ENCODE data around the gene TMTC1. TPM values are rescaled to one million over a fixed set of nuclear protein-coding genes. Genes with fewer than 3 reads are reported as not detected.

The TMTC1 gene
- polyA plus RNA-seq, 3 donors from 2014 or later = not detected

DNA sequence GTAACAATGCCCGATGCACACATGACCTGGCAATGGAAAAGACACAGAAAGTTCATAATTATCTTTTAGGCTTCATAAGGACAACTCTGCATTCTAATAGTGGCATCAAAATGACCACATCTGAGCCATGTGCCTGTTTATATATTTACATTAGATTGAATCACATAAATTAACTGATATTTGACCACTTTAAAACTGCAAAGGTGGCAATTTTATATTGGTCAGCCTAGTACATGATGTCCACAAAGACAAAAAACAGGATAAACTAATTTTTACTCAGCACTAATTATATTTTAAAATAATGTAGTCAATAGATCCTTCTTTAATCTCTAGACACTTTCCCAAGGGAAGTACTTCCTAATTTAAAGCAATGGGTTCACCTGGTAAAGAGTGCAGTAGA is 274.2 kb downstream of the TMTC1 start:
- Mint-ChIP-seq H3K4me3 (no peak overlapping the region), H3K36me3 (no peaks in the 10 kb centered on the region), H3K4me1 (no peaks in the 10 kb centered on the region), H3K9me3 (no peaks in the 10 kb centered on the region), H3K27ac (no peak overlapping the region), H3K27me3 (ENCODE audit: low read depth in 3 of 3) (peaks cover 0 to 13% (median 3%) of the 10 kb centered on the region in 3 donors)
- no peak for DNase-seq

DNA sequence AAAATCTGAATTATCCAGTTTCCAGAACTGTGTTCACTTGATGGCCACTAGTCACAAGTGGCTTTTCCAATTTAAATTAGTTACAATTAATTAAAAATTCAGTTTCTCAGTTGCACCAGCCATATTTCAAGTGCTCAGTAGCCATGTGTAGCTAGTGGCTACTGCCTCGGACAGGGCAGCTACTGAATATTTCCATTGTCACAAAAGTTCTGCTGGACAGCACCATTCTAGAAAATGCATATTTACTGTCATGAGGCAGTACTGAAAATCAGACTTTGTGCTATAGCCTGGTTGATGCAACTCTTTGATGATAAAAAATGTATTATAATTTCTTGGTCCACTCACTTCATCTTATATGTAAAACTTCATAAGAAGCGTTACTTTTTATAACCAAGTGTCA is 274.8 kb downstream of the TMTC1 start:
- H3K4me3 Mint-ChIP-seq = no peak overlapping the region
- no peaks in the 10 kb centered on the region for H3K4me1 Mint-ChIP-seq
- H3K27me3 Mint-ChIP-seq (ENCODE audit: low read depth in 3 of 3) = peaks cover 0 to 13% (median 3%) of the 10 kb centered on the region in 3 donors
- H3K27ac Mint-ChIP-seq = no peak overlapping the region
- no peaks in the 10 kb centered on the region for H3K36me3 Mint-ChIP-seq
- no peaks in the 10 kb centered on the region for H3K9me3 Mint-ChIP-seq
- DNase-seq = no peak

DNA sequence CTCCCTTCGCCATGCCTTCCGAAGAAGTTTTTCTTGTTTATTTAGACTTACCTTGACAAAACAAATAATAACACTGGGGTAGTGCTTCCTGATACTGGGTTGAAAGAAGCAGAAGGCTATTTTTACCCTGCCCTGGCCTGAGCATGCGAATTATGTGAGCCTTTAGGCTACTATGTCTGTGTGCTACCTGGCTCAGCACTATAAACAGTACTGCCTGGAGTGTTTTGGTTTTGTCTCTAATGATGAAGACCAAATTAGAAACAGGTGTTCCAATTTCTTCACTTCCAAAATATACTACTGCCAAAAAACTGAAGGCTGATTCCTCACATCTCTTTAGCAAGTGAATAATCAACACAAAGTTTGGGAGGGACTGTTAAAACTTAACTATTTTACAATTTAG is 278.6 kb downstream of the TMTC1 start:
- Mint-ChIP-seq H3K9me3 (no peaks in the 10 kb centered on the region), H3K4me1 (no peaks in the 10 kb centered on the region), H3K27me3 (ENCODE audit: low read depth in 3 of 3) (peaks cover 0 to 10% (median 0%) of the 10 kb centered on the region in 3 donors), H3K27ac (no peak overlapping the region), H3K4me3 (no peak overlapping the region), H3K36me3 (no peaks in the 10 kb centered on the region)
- no peak for DNase-seq

DNA sequence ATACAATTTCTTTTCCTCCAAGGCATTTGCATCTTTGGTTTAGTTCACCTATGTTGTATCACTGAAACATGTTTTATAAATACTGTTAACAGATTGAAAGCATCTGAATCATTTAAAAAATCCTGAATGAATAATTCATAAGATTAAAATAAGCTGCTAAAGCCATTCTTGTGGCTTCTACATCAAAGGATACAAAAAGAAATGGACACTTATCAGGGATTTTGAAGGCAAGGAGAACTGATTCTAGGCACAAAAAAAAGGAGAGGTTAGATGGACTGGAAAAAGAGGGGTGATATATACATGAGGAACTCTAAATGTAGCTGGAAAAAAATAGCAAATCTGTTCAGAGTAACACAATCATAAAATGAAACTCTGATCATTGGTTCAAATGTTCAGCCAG is 280.5 kb downstream of the TMTC1 start:
- Mint-ChIP-seq H3K4me1 (no peaks in the 10 kb centered on the region), H3K4me3 (no peak overlapping the region), H3K9me3 (peaks cover 0 to 2% (median 0%) of the 10 kb centered on the region in 6 donors), H3K27me3 (ENCODE audit: low read depth in 3 of 3) (peaks cover 0 to 8% (median 0%) of the 10 kb centered on the region in 3 donors), H3K27ac (no peak overlapping the region), H3K36me3 (no peaks in the 10 kb centered on the region)
- no peak for DNase-seq

DNA sequence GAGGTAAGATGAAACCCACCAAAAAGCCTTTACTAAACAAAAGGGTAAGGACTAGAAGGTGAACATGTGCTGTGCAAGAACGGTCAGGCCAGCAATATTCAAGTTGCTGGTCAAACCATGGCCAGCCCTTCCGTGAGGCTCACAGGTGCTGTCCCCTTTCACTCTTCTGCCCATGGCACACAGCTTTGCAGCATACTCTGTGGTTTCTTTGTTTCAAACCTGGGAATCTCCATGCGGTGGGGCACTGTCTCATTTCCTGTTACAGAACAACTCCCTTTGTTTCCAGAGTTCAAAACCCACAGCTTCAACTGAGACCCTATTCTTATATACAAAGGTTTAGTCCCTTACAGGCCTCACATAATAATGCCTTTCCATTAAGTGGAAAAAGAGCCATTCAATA is 284.5 kb downstream of the TMTC1 start:
- Mint-ChIP-seq H3K4me1 (no peaks in the 10 kb centered on the region), H3K36me3 (no peaks in the 10 kb centered on the region), H3K4me3 (no peak overlapping the region), H3K27ac (no peak overlapping the region), H3K27me3 (ENCODE audit: low read depth in 3 of 3) (peaks cover 0 to 4% (median 0%) of the 10 kb centered on the region in 3 donors), H3K9me3 (peaks cover 0 to 2% (median 0%) of the 10 kb centered on the region in 6 donors)
- DNase-seq = no peak

DNA sequence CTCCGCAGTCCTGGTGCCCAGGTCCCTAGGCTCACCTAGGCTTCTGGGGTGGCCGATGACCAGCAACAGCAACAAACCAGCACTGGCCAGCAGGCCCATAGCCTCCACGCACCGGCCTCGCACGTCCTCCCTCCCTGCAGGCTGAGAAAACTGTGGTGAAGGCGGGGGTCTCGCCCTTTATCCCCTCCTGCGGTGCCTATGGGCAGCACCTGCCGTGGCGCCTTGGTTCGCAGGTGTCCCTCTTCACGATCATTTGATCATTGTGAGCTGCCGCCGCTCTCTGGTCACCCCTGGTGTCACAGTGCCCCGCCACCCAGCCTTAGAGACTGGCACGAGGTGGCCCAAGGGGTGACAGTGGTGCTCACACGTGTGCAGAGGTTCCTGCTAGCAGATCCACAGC is 286.2 kb downstream of the TMTC1 start, which contains the start of gene OVCH1:
Gene OVCH1 (minus strand): TSS at position 99 of the 400 bp plus-strand sequence. CDS start 0 bp downstream, at position 99.
- Mint-ChIP-seq H3K27ac (no peak within 1 kb of the TSS), H3K4me3 (no peak within 1 kb of the TSS), H3K4me1 (no peaks in the 10 kb centered on the region), H3K27me3 (ENCODE audit: low read depth in 3 of 3) (peaks cover 0 to 6% (median 0%) of the 10 kb centered on the region in 3 donors), H3K9me3 (peaks cover 0 to 2% (median 0%) of the 10 kb centered on the region in 6 donors), H3K36me3 (no peaks in the 10 kb centered on the region)
- no peak for DNase-seq

DNA sequence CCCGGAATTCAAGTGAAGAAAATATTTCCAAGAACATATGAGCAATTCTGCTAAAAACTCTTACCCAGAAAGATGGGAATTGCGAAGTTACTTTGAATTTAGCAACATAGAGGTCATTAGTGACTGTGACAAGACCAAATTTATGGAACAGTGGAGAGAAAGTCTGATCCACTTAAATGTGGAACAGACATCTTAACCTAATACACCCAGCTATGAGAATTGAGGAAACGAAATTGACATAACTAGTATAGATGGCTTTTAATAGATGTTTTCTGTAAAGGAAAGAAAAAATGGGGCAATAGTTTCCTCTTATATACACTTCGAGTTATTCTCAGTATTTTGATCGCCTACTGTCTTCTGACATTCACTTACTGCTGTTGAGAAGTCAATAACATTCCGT is 290.9 kb downstream of the TMTC1 start:
- H3K4me1 Mint-ChIP-seq = no peaks in the 10 kb centered on the region
- peaks cover 0 to 7% (median 0%) of the 10 kb centered on the region in 3 donors for H3K27me3 Mint-ChIP-seq (ENCODE audit: low read depth in 3 of 3)

DNA sequence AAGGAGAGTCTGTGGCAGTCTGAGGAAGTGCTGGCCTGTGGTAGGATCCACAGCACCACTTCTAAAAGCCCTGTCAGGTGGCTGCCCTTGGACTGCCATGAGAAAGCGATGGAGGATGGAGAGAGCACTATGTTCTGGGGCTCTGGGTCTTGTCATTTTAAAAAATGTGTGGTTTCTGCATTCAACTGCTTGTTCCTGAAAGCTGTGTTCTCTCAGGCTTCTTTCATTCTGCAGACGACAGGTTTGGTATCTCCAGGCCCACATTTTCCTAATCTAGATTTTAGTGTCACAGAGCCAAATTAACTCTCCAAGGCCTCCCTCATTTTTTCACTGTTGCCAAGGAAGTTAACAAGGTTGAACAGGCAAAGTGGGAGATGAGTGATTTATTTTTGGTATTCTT is 296.8 kb downstream of the TMTC1 start:
- Mint-ChIP-seq H3K9me3 (no peaks in the 10 kb centered on the region), H3K4me3 (no peak overlapping the region), H3K27ac (no peak overlapping the region), H3K36me3 (no peaks in the 10 kb centered on the region), H3K4me1 (no peaks in the 10 kb centered on the region), H3K27me3 (ENCODE audit: low read depth in 3 of 3) (peaks cover 0 to 6% (median 5%) of the 10 kb centered on the region in 3 donors)
- DNase-seq = no peak

More for the DNA sequence above, 290.9 kb downstream of the TMTC1 start:
- H3K27ac Mint-ChIP-seq = no peak overlapping the region
- no peaks in the 10 kb centered on the region for H3K9me3 Mint-ChIP-seq
- DNase-seq = no peak
- no peak overlapping the region for H3K4me3 Mint-ChIP-seq
- no peaks in the 10 kb centered on the region for H3K36me3 Mint-ChIP-seq

DNA sequence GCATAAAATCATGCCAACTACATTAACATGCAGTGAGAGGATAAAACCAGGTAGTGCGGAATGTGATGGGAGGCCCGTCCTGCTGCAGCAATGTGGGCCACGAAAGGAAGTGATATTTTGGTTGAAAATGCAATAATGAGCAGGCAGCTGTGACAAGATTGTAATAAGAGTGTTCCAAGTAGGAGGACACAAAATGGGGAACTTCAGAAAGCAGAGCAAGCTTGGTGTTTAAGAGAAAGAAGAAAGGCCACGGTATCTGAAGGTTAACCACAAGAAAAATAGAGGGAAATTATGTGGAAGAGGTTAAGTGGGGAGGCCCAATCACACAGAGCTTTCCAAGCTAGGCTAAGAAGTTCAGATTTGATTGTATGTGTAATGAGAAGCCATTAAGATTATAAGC is 320.5 kb downstream of the TMTC1 start:
- H3K36me3 Mint-ChIP-seq = no peaks in the 10 kb centered on the region
- no peaks in the 10 kb centered on the region for H3K4me1 Mint-ChIP-seq
- H3K27ac Mint-ChIP-seq = no peak overlapping the region
- H3K4me3 Mint-ChIP-seq = no peak overlapping the region
- peaks cover 0 to 5% (median 0%) of the 10 kb centered on the region in 6 donors for H3K9me3 Mint-ChIP-seq
- peaks cover 0 to 5% (median 3%) of the 10 kb centered on the region in 3 donors for H3K27me3 Mint-ChIP-seq (ENCODE audit: low read depth in 3 of 3)
- no peak for DNase-seq

DNA sequence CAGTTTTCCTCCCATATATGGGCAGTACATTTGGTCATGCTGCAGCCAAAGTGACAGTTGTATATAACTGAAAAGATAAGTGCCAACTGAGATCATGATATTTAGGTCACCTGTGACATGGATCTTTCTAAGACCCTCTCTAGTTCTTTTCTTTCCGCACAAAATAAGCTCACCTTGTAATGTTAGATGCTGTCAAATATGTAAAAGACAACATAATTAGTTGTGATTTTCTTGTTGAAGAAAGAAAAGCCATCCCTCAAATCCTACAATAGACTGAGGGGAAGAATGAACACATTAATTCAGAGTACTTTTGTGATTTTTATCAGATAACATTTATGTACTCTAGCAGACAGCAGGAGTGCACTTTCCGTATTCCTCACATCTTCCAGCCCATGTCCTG is 323.7 kb downstream of the TMTC1 start:
- no peak overlapping the region for H3K4me3 Mint-ChIP-seq
- no peaks in the 10 kb centered on the region for H3K36me3 Mint-ChIP-seq
- no peak overlapping the region for H3K27ac Mint-ChIP-seq
- H3K9me3 Mint-ChIP-seq = peaks cover 0 to 12% (median 0%) of the 10 kb centered on the region in 6 donors
- peaks cover 0 to 3% (median 2%) of the 10 kb centered on the region in 3 donors for H3K27me3 Mint-ChIP-seq (ENCODE audit: low read depth in 3 of 3)
- no peaks in the 10 kb centered on the region for H3K4me1 Mint-ChIP-seq
- DNase-seq = no peak

DNA sequence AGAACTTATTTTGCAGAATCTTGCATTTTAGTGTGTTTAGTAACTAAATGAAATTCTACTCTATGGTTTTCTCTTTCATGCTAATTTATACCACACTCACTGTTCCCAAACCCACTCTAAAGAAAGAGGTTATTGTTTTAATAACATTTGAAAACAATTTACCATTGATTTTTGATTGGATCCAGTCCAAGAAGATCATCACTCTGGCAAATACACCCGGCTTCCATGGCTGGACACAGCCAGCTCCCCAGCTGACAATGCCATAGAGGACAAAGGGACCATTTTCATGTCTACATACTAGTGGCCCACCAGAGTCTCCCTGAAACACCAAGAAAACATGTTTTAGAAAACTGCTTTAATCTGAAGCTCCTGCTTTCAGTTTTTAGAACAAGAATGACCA is 328.7 kb downstream of the TMTC1 start:
- no peak for DNase-seq
- H3K27me3 Mint-ChIP-seq (ENCODE audit: low read depth in 3 of 3) = peaks cover 0 to 5% (median 3%) of the 10 kb centered on the region in 3 donors
- peaks cover 0 to 7% (median 0%) of the 10 kb centered on the region in 6 donors for H3K9me3 Mint-ChIP-seq
- no peaks in the 10 kb centered on the region for H3K4me1 Mint-ChIP-seq
- no peaks in the 10 kb centered on the region for H3K36me3 Mint-ChIP-seq
- H3K4me3 Mint-ChIP-seq = no peak overlapping the region
- H3K27ac Mint-ChIP-seq = no peak overlapping the region

DNA sequence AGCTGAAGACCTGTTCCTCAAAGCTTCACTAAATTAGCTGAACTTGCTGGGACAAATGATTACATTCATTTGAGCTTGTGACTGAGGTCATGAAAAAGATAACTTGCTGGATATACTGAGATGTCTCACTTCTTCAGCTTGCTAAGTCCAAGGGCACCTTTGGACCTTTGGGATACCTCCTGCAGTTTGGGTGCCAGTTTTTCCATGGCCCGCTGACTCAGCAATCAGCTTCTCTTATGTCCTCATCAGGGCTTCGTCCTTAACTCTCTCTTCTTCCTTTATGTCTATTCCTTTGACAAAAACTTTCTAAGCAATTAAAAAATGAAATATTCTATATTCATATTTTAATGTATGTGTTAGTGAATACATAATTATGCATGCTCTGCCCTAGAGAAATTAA is 331.9 kb downstream of the TMTC1 start:
- Mint-ChIP-seq H3K36me3 (no peaks in the 10 kb centered on the region), H3K4me3 (no peak overlapping the region), H3K4me1 (no peaks in the 10 kb centered on the region), H3K27ac (no peak overlapping the region), H3K27me3 (ENCODE audit: low read depth in 3 of 3) (peaks cover 0 to 3% (median 0%) of the 10 kb centered on the region in 3 donors), H3K9me3 (peaks cover 0 to 2% (median 0%) of the 10 kb centered on the region in 6 donors)
- DNase-seq = no peak

All from immature natural killer cell (primary cell).